Right lobe of liver (tissue), 6 donors: ENCODE measurements around the gene ABHD8. TPM values are rescaled to one million over a fixed set of nuclear protein-coding genes. Genes with fewer than 3 reads are reported as not detected.
"Not testable (repeated sequence)": the region's sequence is repeated elsewhere in the genome, so short reads cannot be mapped to it uniquely, and the experiment has no call there.

Experiments used
- ATAC-seq, 4 donors: fragments of 200-7000 bp; cut with Tn5 transposase; one replicate each; pipeline ENCODE4 v1.9.1; 2020; ENCODE audit warnings: mild to moderate bottlenecking in 4 of 4, moderate library complexity in 4 of 4
- DNase-seq, 3 donors: peaks; one replicate each; pipeline ENCODE4 v3.0.0-alpha.2; 2020
- H3K27ac ChIP-seq, 3 donors: fragments of 200-600 bp; one replicate each; pipeline ENCODE4 v1.8.0; 2022
- H3K27me3 ChIP-seq, 2 donors: fragments of 200-600 bp; one replicate each; pipeline ENCODE4 v1.8.0; 2022
- H3K36me3 ChIP-seq, 4 donors: fragments of 200-600 bp; sonication (generic) in 1 of 4; one replicate each; pipeline versions ENCODE4 v1.5.1 to v1.8.0; 2017 to 2022; ENCODE audit warnings: control low read depth in 1 of 4
- H3K4me1 ChIP-seq, 4 donors: fragments of 200-600 bp; sonication (generic) in 1 of 4; one replicate each; pipeline versions ENCODE4 v1.5.1 to v1.8.0; 2017 to 2022; ENCODE audit warnings: control low read depth in 1 of 4
- H3K4me3 ChIP-seq, 3 donors: fragments of 200-600 bp; one replicate each; pipeline ENCODE4 v1.8.0; 2022
- H3K9me3 ChIP-seq, 4 donors: fragments of 200-600 bp; sonication (generic) in 1 of 4; one replicate each; pipeline versions ENCODE4 v1.5.1 to v1.8.0; 2017 to 2022; ENCODE audit warnings: control low read depth in 1 of 4
- CTCF ChIP-seq, 4 donors: fragments of 200-600 bp in 3 of 4; fragments of 450-650 bp in 1 of 4; IDR thresholded peaks; one replicate each; pipeline versions ENCODE4 v1.5.1 to v1.8.0; 2016 to 2022; ENCODE audit warnings: antibody characterized with exemption in 4 of 4, mild to moderate bottlenecking in 2 of 4
- POLR2A ChIP-seq: fragments of 450-650 bp; IDR thresholded peaks from one replicate; pipeline ENCODE4 v1.6.1; 2017; ENCODE audit warnings: antibody characterized with exemption, mild to moderate bottlenecking
- WGBS: methylation state at CpG from one replicate; pipeline ENCODE4 v1.1.6; 2018; ENCODE audit warnings: low coverage, low lambda C conversion rate; ENCODE audit not compliant: insufficient coverage; ENCODE audit errors: missing lambda C conversion rate; 5-methylcytosine and 5-hydroxymethylcytosine counted together
- intact Hi-C, 2 donors: fragments of 100-400 bp; cut with DNase I; formaldehyde crosslinking; loops; one replicate each; pipeline versions ENCODE4 v1.11.2 to v1.14.1; 2022
- total RNA-seq, 6 experiments: library from RNA; depleted of rRNA in 2 of 6; stranded (reverse); fragments of >200 nt in 2 of 6; fragmentation: NEBNext Ultra II Directional in 3 of 6; extraction: Animal tissue kit (Norgen Biotek cat#: 25700) in 3 of 6; gene quantifications; one replicate each; pipeline versions ENCODE4 v1.1.0 to v1.2.4, GENCODE V29; 2016 to 2023
- donor health status: DM: no; HTN: yes; CAD: no.
- donor health status: DM: no; HTN: no; CAD: no.
- donor health status: DM: no; HTN: no; CAD: no.
- donor health status: DM: no; HTN: yes; CAD: no.
- donor health status: DM: no; HTN: yes; CAD: no.

ABHD8 gene
- total RNA-seq, 6 experiments from 2014 or later = 8.3 to 27.3 (median 15.8) TPM

- no peaks in the 10 kb centered on the region for H3K9me3 ChIP-seq
- peaks cover 0 to 2% (median 0%) of the 10 kb centered on the region in 4 donors for H3K36me3 ChIP-seq
- peak; percentile 97 to 100 (median 98) for ATAC-seq
- no peak overlapping the region for H3K27ac ChIP-seq
- H3K4me1 ChIP-seq = peaks cover 0 to 14% (median 6%) of the 10 kb centered on the region in 4 donors
- peak overlapping the region in 2 of 3 donors; percentile 25 to 38 for H3K4me3 ChIP-seq
- intact Hi-C loops = loop anchor here (5.0 to 10.0 kb wide), 2 partner anchors 215 to 218 kb away; no protein-coding TSS in a partner anchor
- 16% methylated on average over 5 of the region's 45 CpGs for WGBS
- TF ChIP-seq POLR2A (no peak), CTCF (IDR thresholded peaks at IDR 0.05) (peak; percentile 93 to 99 (median 94))
- no peaks in the 10 kb centered on the region for H3K27me3 ChIP-seq
- DNase-seq = peak; percentile 86 to 89 (median 86)
Measured at GRCh38 chr19:17282488-17283125, 20.6 kb downstream of the ABHD8 start.

- TF ChIP-seq CTCF (IDR thresholded peaks at IDR 0.05) (no peak), POLR2A (no peak)
- Histone ChIP-seq H3K4me3 (peak within 1 kb of the TSS; percentile 14 to 38 (median 25)), H3K36me3 (peaks cover 0 to 6% (median 0%) of the 10 kb centered on the region in 4 donors), H3K27ac (no peak within 1 kb of the TSS), H3K4me1 (peaks cover 0 to 14% (median 6%) of the 10 kb centered on the region in 4 donors), H3K9me3 (no peaks in the 10 kb centered on the region), H3K27me3 (no peaks in the 10 kb centered on the region)
- DNase-seq (peak; percentile 44 to 63 (median 50)), ATAC-seq (peak in 3 of 4 donors; percentile 13 to 15 (median 14))
- 33% methylated on average over 5 of the region's 75 CpGs for WGBS
- intact Hi-C loops = loop anchor here (5.0 to 10.0 kb wide), 2 partner anchors 214 to 217 kb away; no protein-coding TSS in a partner anchor
Measured at GRCh38 chr19:17281391-17282304, 21.6 kb downstream of the ABHD8 start, which contains the start of gene ANKLE1. TSS of gene ANKLE1 (plus strand) at chr19:17281901. CDS start at chr19:17281921, 20 bp downstream.

GRCh38 chr19:17279436-17279835, 23.8 kb downstream of the ABHD8 start:
- ATAC-seq = no peak
- 71% methylated on average over 3 of the region's 3 CpGs for WGBS
- Histone ChIP-seq H3K36me3 (peaks cover 0 to 16% (median 0%) of the 10 kb centered on the region in 4 donors), H3K9me3 (no peaks in the 10 kb centered on the region), H3K4me1 (peaks cover 0 to 14% (median 6%) of the 10 kb centered on the region in 4 donors), H3K27me3 (no peaks in the 10 kb centered on the region), H3K27ac (no peak overlapping the region), H3K4me3 (no peak overlapping the region)
- TF ChIP-seq CTCF (IDR thresholded peaks at IDR 0.05) = no peak
- TF ChIP-seq POLR2A = no peak
- DNase-seq = no peak
- intact Hi-C loops = no loop called here

- ATAC-seq (no peak), DNase-seq (no peak)
- Histone ChIP-seq H3K27ac (no peak overlapping the region), H3K4me3 (no peak overlapping the region), H3K36me3 (peaks cover 0 to 33% (median 4%) of the 10 kb centered on the region in 4 donors), H3K27me3 (no peaks in the 10 kb centered on the region), H3K4me1 (no peaks in the 10 kb centered on the region), H3K9me3 (no peaks in the 10 kb centered on the region)
- intact Hi-C loops = no loop called here
- TF ChIP-seq CTCF (IDR thresholded peaks at IDR 0.05) (no peak), POLR2A (no peak)
- WGBS = 89% methylated on average over 12 of the region's 19 CpGs
Measured at GRCh38 chr19:17275441-17276175, 27.6 kb downstream of the ABHD8 start.

GRCh38 chr19:17274892-17275291, 28.3 kb downstream of the ABHD8 start:
- H3K36me3 ChIP-seq = peaks cover 0 to 33% (median 4%) of the 10 kb centered on the region in 4 donors
- H3K4me1 ChIP-seq, H3K4me3 ChIP-seq, H3K27me3 ChIP-seq, DNase-seq, intact Hi-C loops, H3K9me3 ChIP-seq, H3K27ac ChIP-seq, ATAC-seq: not testable (repeated sequence)
- WGBS = 93% methylated on average over 2 of the region's 3 CpGs
